ENCODE measurements around the gene ATP2B1.

Gene ATP2B1

DNA sequence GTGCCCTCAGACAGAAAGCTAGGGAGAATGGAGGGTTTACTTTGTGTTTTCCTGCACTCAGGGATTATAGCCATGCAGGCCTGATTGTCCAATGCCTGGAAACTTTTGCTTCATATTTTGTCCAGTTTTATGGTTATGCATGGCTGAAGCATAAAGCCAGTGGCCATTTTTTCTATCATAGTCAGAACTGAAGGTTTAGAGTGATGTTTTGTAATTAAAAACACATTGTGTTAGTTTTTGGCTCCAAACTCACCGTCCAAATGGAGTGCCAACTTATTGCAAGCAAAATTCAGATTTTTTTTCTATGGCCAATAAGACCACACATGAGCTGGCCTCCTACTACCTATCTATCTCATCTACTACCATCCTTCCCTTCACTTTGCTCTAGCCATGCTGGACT is 40.2 kb upstream of the ATP2B1 start:
- Histone ChIP-seq H3K9me2 (replicated peaks; ENCODE audit: control insufficient read depth, low read length) (no peaks in the 10 kb centered on the region), H3F3A (ENCODE audit: control insufficient read depth, insufficient read depth) (no peaks in the 10 kb centered on the region), H4K20me1 (ENCODE audit: control insufficient read depth, insufficient read depth, low read depth, low read length) (no peaks in the 10 kb centered on the region), H3K4me3 (ENCODE audit: low read length) (no peak overlapping the region), H3K4me2 (ENCODE audit: low read length) (no peak overlapping the region), H3K79me2 (ENCODE audit: control insufficient read depth, low read length) (no peaks in the 10 kb centered on the region), H3K9me3 (ENCODE audit: control insufficient read depth, insufficient read depth, low read length) (no peaks in the 10 kb centered on the region), H3K4me1 (ENCODE audit: control insufficient read depth, low read length) (peaks cover 15% of the 10 kb centered on the region), H3K27ac (ENCODE audit: low read depth, low read length) (no peak overlapping the region), H3K27me3 (ENCODE audit: control insufficient read depth, low read length) (no peaks in the 10 kb centered on the region), H3K36me3 (ENCODE audit: control insufficient read depth, low read length) (no peaks in the 10 kb centered on the region)
- TF ChIP-seq, protein P1, sequence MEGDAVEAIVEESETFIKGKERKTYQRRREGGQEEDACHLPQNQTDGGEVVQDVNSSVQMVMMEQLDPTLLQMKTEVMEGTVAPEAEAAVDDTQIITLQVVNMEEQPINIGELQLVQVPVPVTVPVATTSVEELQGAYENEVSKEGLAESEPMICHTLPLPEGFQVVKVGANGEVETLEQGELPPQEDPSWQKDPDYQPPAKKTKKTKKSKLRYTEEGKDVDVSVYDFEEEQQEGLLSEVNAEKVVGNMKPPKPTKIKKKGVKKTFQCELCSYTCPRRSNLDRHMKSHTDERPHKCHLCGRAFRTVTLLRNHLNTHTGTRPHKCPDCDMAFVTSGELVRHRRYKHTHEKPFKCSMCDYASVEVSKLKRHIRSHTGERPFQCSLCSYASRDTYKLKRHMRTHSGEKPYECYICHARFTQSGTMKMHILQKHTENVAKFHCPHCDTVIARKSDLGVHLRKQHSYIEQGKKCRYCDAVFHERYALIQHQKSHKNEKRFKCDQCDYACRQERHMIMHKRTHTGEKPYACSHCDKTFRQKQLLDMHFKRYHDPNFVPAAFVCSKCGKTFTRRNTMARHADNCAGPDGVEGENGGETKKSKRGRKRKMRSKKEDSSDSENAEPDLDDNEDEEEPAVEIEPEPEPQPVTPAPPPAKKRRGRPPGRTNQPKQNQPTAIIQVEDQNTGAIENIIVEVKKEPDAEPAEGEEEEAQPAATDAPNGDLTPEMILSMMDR (IDR thresholded peaks at IDR 0.05; ENCODE audit: low read depth, low read length, poor library complexity, severe bottlenecking), result no peak
- no peak for TF ChIP-seq EZH2phosphoT487 (IDR thresholded peaks at IDR 0.05; ENCODE audit: borderline replicate concordance, low read length)

DNA sequence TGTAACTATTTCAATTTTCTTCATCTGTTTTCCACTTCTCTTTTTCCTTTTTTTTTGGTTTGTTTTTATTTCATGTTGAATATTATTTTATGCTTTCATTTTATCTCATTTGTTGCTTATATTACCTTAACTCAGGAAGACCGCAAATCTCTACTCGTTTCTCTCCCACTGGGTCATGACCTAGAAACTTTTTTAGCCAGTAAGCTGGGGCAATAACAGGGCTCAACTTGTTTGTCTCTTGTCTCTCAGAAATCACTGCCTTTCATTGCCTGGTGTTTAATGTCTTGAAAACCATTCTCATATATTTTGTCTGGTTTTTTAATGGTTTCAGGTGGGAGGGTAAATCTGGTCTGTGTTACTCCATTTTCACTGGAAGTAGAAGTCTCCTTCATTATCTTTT is 36.6 kb upstream of the ATP2B1 start:
- Histone ChIP-seq H3K9me3 (ENCODE audit: control insufficient read depth, insufficient read depth, low read length) (peaks cover 10% of the 10 kb centered on the region), H3K4me1 (ENCODE audit: control insufficient read depth, low read length) (peaks cover 9% of the 10 kb centered on the region), H3K36me3 (ENCODE audit: control insufficient read depth, low read length) (no peaks in the 10 kb centered on the region), H3K27me3 (ENCODE audit: control insufficient read depth, low read length) (no peaks in the 10 kb centered on the region), H3K9me2 (replicated peaks; ENCODE audit: control insufficient read depth, low read length) (no peaks in the 10 kb centered on the region), H3F3A (ENCODE audit: control insufficient read depth, insufficient read depth) (no peaks in the 10 kb centered on the region), H3K79me2 (ENCODE audit: control insufficient read depth, low read length) (no peaks in the 10 kb centered on the region), H4K20me1 (ENCODE audit: control insufficient read depth, insufficient read depth, low read depth, low read length) (no peaks in the 10 kb centered on the region), H3K4me3 (ENCODE audit: low read length) (no peak overlapping the region), H3K27ac (ENCODE audit: low read depth, low read length) (no peak overlapping the region), H3K4me2 (ENCODE audit: low read length) (no peak overlapping the region)
- TF ChIP-seq, protein P1 (IDR thresholded peaks at IDR 0.05; ENCODE audit: low read depth, low read length, poor library complexity, severe bottlenecking), result no peak
- TF ChIP-seq EZH2phosphoT487 (IDR thresholded peaks at IDR 0.05; ENCODE audit: borderline replicate concordance, low read length), result no peak

DNA sequence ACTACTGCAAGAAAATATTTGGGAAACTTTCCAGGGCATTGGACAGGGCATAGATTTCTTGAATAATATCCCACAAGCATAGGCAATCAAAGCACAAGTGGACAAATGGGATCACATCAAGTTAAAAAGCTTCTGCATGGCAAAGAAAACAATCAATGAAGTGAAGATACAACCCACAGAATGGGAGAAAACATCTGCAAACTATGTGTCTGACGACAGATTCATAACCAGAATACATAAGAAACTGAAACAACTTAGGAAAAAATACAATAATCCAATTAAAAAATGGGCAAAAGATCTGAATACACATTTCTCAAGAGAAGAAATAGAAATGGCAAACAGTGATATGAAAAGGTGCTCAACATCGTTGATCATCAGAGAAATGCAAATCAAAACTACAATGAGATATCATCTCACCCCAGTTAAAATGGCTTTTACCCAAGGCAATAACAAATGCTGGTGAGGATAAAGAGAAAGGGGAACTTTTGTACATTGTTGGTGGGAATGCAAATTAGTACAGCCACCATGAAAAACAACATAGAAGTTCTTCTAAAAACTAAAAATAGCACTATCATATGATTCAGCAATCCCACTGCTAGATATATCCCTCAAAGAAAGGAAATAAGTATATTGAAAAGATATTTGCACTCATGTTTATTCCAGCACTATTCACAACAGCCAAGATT is 33.8 kb upstream of the ATP2B1 start:
- TF ChIP-seq, protein P1 (IDR thresholded peaks at IDR 0.05; ENCODE audit: low read depth, low read length, poor library complexity, severe bottlenecking), result no peak
- TF ChIP-seq EZH2phosphoT487 (IDR thresholded peaks at IDR 0.05; ENCODE audit: borderline replicate concordance, low read length), result no peak
- no peaks in the 10 kb centered on the region for H3K27me3 ChIP-seq (ENCODE audit: control insufficient read depth, low read length)
- H3K4me2 ChIP-seq (ENCODE audit: low read length), result no peak overlapping the region
- no peaks in the 10 kb centered on the region for H3F3A ChIP-seq (ENCODE audit: control insufficient read depth, insufficient read depth)
- H3K4me3 ChIP-seq (ENCODE audit: low read length), result no peak overlapping the region
- H4K20me1 ChIP-seq (ENCODE audit: control insufficient read depth, insufficient read depth, low read depth, low read length), result no peaks in the 10 kb centered on the region
- H3K4me1 ChIP-seq (ENCODE audit: control insufficient read depth, low read length), result peaks cover 9% of the 10 kb centered on the region
- H3K79me2 ChIP-seq (ENCODE audit: control insufficient read depth, low read length), result no peaks in the 10 kb centered on the region
- no peaks in the 10 kb centered on the region for H3K36me3 ChIP-seq (ENCODE audit: control insufficient read depth, low read length)
- no peak overlapping the region for H3K27ac ChIP-seq (ENCODE audit: low read depth, low read length)
- H3K9me3 ChIP-seq (ENCODE audit: control insufficient read depth, insufficient read depth, low read length), result peaks cover 10% of the 10 kb centered on the region
- H3K9me2 ChIP-seq (replicated peaks; ENCODE audit: control insufficient read depth, low read length), result no peaks in the 10 kb centered on the region
